Right ventricle myocardium superior (tissue), 1 donor: ENCODE data around the gene GPC6. TPM values are rescaled to one million over a fixed set of nuclear protein-coding genes. Genes with fewer than 3 reads are reported as not detected.
"Not testable (repeated sequence)": the region's sequence is repeated elsewhere in the genome, so short reads cannot be mapped to it uniquely, and the experiment has no call there.

Experiments
- ATAC-seq: fragments of 200-7000 bp; cut with Tn5 transposase; one replicate; pipeline ENCODE4 v1.9.1; 2020; ENCODE audit warnings: mild to moderate bottlenecking; ENCODE audit not compliant: poor library complexity
- DNase-seq: peaks from one replicate; pipeline ENCODE4 v3.0.0-alpha.2; 2020
- intact Hi-C: fragments of 100-400 bp; cut with DNase I; formaldehyde crosslinking; loops from one replicate; pipeline ENCODE4 v1.11.2; 2022
- long read RNA-seq: library from polyadenylated mRNA; unstranded; transcript quantifications from one replicate; pipeline ENCODE4 v2.0.0, GENCODE V29; 2021
- total RNA-seq: library from RNA; stranded (reverse); fragmentation: NEBNext Ultra II Directional; extraction: Animal tissue kit (Norgen Biotek cat#: 25700); gene quantifications from one replicate; pipeline ENCODE4 v1.2.1, GENCODE V29; 2021
- donor health status: DM: no; HTN: yes; CAD: no; lungs with severe emphysema.

Gene GPC6
- 3.3 TPM for total RNA-seq
- long read RNA-seq, partial matches to known transcripts = 0 of 3 reads
- long read RNA-seq, other reads (novel, unspliced or antisense) = 3 of 3 reads

- peak; percentile 74 for ATAC-seq
- DNase-seq = no peak
- intact Hi-C loops = no loop called here
Measured at GRCh38 chr13:93226623-93227279, at the start of gene GPC6. Gene GPC6, plus strand, starts transcription at chr13:93226807.

- intact Hi-C loops = no loop called here
- ATAC-seq (no peak), DNase-seq (no peak)
Measured at GRCh38 chr13:93180356-93180969, 46.1 kb upstream of the GPC6 start.

- ATAC-seq (no peak), DNase-seq (no peak)
- intact Hi-C loops = no loop called here
Measured at GRCh38 chr13:93182406-93182805, 44.2 kb upstream of the GPC6 start.

- intact Hi-C loops = no loop called here
- ATAC-seq (no peak), DNase-seq (no peak)
Measured at GRCh38 chr13:93183302-93183701, 43.3 kb upstream of the GPC6 start.

- ATAC-seq = no peak
- no peak for DNase-seq
- intact Hi-C loops = no loop called here
Measured at GRCh38 chr13:93190006-93190405, 36.6 kb upstream of the GPC6 start.

- intact Hi-C loops = no loop called here
- ATAC-seq = no peak
- no peak for DNase-seq
Measured at GRCh38 chr13:93193682-93194081, 32.9 kb upstream of the GPC6 start.

GRCh38 chr13:93199856-93200255 is 26.8 kb upstream of the GPC6 start:
- no peak for DNase-seq
- ATAC-seq = no peak
- intact Hi-C loops = no loop called here

GRCh38 chr13:93200626-93201025 is 26.0 kb upstream of the GPC6 start:
- no peak for ATAC-seq
- intact Hi-C loops = no loop called here
- no peak for DNase-seq

GRCh38 chr13:93201992-93202558 is 24.5 kb upstream of the GPC6 start:
- ATAC-seq = no peak
- intact Hi-C loops = no loop called here
- DNase-seq = no peak

- intact Hi-C loops, ATAC-seq, DNase-seq: not testable (repeated sequence)
Measured at GRCh38 chr13:93206778-93207392, 19.7 kb upstream of the GPC6 start.

GRCh38 chr13:93216122-93216521 is 10.5 kb upstream of the GPC6 start:
- no peak for ATAC-seq
- DNase-seq = no peak
- intact Hi-C loops = no loop called here

- intact Hi-C loops = no loop called here
- ATAC-seq = no peak
- DNase-seq = no peak
Measured at GRCh38 chr13:93217721-93218261, 8.8 kb upstream of the GPC6 start.

GRCh38 chr13:93218583-93218982 is 8.0 kb upstream of the GPC6 start:
- intact Hi-C loops = no loop called here
- DNase-seq = no peak
- ATAC-seq = no peak

GRCh38 chr13:93220073-93220472 is 6.5 kb upstream of the GPC6 start:
- intact Hi-C loops = no loop called here
- no peak for ATAC-seq
- DNase-seq = no peak

GRCh38 chr13:93222976-93223375 is 3.6 kb upstream of the GPC6 start:
- no peak for ATAC-seq
- intact Hi-C loops = no loop called here
- DNase-seq = no peak

- intact Hi-C loops = no loop called here
Measured at GRCh38 chr13:93224535-93224934, 2.1 kb upstream of the GPC6 start.

GRCh38 chr13:93225610-93226009 is 997 bp upstream of the GPC6 start:
- intact Hi-C loops = no loop called here
- DNase-seq = no peak
- no peak for ATAC-seq

More at GRCh38 chr13:93224535-93224934, 2.1 kb upstream of the GPC6 start:
- DNase-seq (no peak), ATAC-seq (no peak)

- DNase-seq (no peak), ATAC-seq (no peak)
- intact Hi-C loops = no loop called here
Measured at GRCh38 chr13:93226065-93226622, 463 bp upstream of the GPC6 start.

- DNase-seq = no peak
Measured at GRCh38 chr13:93227280-93227877, 772 bp downstream of the GPC6 start.

More at GRCh38 chr13:93227280-93227877, 772 bp downstream of the GPC6 start:
- intact Hi-C loops = no loop called here
- peak; percentile 26 for ATAC-seq
